Mesenchymal stem cell (in vitro differentiated cells and primary cell): Measurements from ENCODE around the gene ATL2.
A peak's percentile ranks its signal among the peaks of the same experiment; 100 is the strongest.

Experiments used
- DNase-seq: peaks from one replicate; pipeline ENCODE4 v3.0.0-alpha.2; 2013
- H2AFZ ChIP-seq: one replicate; pipeline ENCODE4 v1.6.1; 2013; ENCODE audit warnings: low read depth, mild to moderate bottlenecking, control low read depth, inconsistent platforms, low read length, moderate library complexity
- H2AK5ac ChIP-seq: 2 replicates; pipeline ENCODE4 v1.6.1; 2013; ENCODE audit warnings: low read length, moderate library complexity, mild to moderate bottlenecking, inconsistent platforms; ENCODE audit not compliant: severe bottlenecking
- H2BK120ac ChIP-seq: one replicate; pipeline ENCODE4 v1.6.1; 2013; ENCODE audit warnings: low read depth, mild to moderate bottlenecking, inconsistent platforms, low read length, moderate library complexity
- H2BK12ac ChIP-seq, 2 experiments: one replicate each; pipeline ENCODE4 v1.6.1; 2013; ENCODE audit warnings: inconsistent platforms in 2 of 2, low read length in 2 of 2, mild to moderate bottlenecking in 2 of 2, moderate library complexity in 2 of 2, control low read depth in 1 of 2
- H2BK15ac ChIP-seq: one replicate; pipeline ENCODE4 v1.6.1; 2013; ENCODE audit warnings: mild to moderate bottlenecking, low read depth, inconsistent platforms; ENCODE audit not compliant: poor library complexity, severe bottlenecking
- H2BK5ac ChIP-seq: 2 replicates; pipeline ENCODE4 v1.6.1; 2013; ENCODE audit warnings: low read depth, mild to moderate bottlenecking, low read length, control low read depth, inconsistent platforms; ENCODE audit not compliant: poor library complexity, severe bottlenecking
- H3K14ac ChIP-seq, 2 experiments: one replicate each; pipeline ENCODE4 v1.6.1; 2013; ENCODE audit warnings: inconsistent platforms in 2 of 2, low read length in 2 of 2, control low read depth in 1 of 2, mild to moderate bottlenecking in 1 of 2, moderate library complexity in 1 of 2
- H3K18ac ChIP-seq, 2 experiments: one replicate each; pipeline ENCODE4 v1.6.1; 2013; ENCODE audit warnings: inconsistent platforms in 2 of 2, low read length in 2 of 2, control low read depth in 1 of 2, low read depth in 1 of 2, mild to moderate bottlenecking in 1 of 2
- H3K23ac ChIP-seq, 2 experiments: one replicate each; pipeline ENCODE4 v1.6.1; 2013; ENCODE audit warnings: inconsistent platforms in 2 of 2, low read length in 2 of 2, mild to moderate bottlenecking in 2 of 2, moderate library complexity in 2 of 2, control low read depth in 1 of 2
- H3K27ac ChIP-seq: 2 replicates; pipeline ENCODE4 v1.5.1; 2013; ENCODE audit warnings: mild to moderate bottlenecking, moderate library complexity, low read length, control low read depth, inconsistent platforms; ENCODE audit not compliant: poor library complexity, severe bottlenecking
- H3K27me3 ChIP-seq, 2 experiments: 2 replicates each; pipeline versions ENCODE4 v1.6.1 to v1.7.0; 2013; ENCODE audit warnings: low read length in 2 of 2, mild to moderate bottlenecking in 2 of 2, moderate library complexity in 2 of 2, control low read depth in 1 of 2, inconsistent platforms in 1 of 2; ENCODE audit not compliant: control insufficient read depth in 1 of 2, insufficient read depth in 1 of 2
- H3K36me3 ChIP-seq, 2 experiments: 2 replicates each; pipeline versions ENCODE4 v1.6.1 to v1.7.0; 2013; ENCODE audit warnings: low read length in 2 of 2, control low read depth in 1 of 2, inconsistent platforms in 1 of 2, low read depth in 1 of 2, mild to moderate bottlenecking in 1 of 2; ENCODE audit not compliant: insufficient read depth in 2 of 2, control insufficient read depth in 1 of 2
- H3K4ac ChIP-seq, 2 experiments: one replicate each; pipeline ENCODE4 v1.6.1; 2013; ENCODE audit warnings: inconsistent platforms in 2 of 2, low read length in 2 of 2, mild to moderate bottlenecking in 2 of 2, moderate library complexity in 2 of 2, control low read depth in 1 of 2, low read depth in 1 of 2
- H3K4me1 ChIP-seq: 2 replicates; pipeline ENCODE4 v1.6.1; 2013; ENCODE audit warnings: low read depth, low read length, control low read depth; ENCODE audit not compliant: control insufficient read depth, insufficient read depth
- H3K4me2 ChIP-seq: 2 replicates; pipeline ENCODE4 v1.6.1; 2013; ENCODE audit warnings: low read length, mild to moderate bottlenecking, inconsistent platforms; ENCODE audit not compliant: poor library complexity, severe bottlenecking
- H3K4me3 ChIP-seq, 2 experiments: 2 replicates each; pipeline versions ENCODE4 v1.5.1 to v1.7.0; 2013; ENCODE audit warnings: low read length in 2 of 2, mild to moderate bottlenecking in 2 of 2, control low read depth in 1 of 2, low read depth in 1 of 2; ENCODE audit not compliant: insufficient read depth in 1 of 2
- H3K79me1 ChIP-seq: replicated peaks from 2 replicates; pipeline ENCODE4 v1.6.1; 2013; ENCODE audit warnings: mild to moderate bottlenecking, control low read depth, low read length, inconsistent platforms; ENCODE audit not compliant: poor library complexity, severe bottlenecking
- H3K9ac ChIP-seq: 2 replicates; pipeline ENCODE4 v1.7.0; 2013; ENCODE audit warnings: mild to moderate bottlenecking, low read length, moderate library complexity
- H3K9me3 ChIP-seq: 2 replicates; pipeline ENCODE4 v1.7.0; 2013; ENCODE audit warnings: mild to moderate bottlenecking, low read length; ENCODE audit not compliant: control insufficient read depth
- H4K8ac ChIP-seq: one replicate; pipeline ENCODE4 v1.6.1; 2013; ENCODE audit warnings: inconsistent platforms, mild to moderate bottlenecking, low read length, moderate library complexity
- H4K91ac ChIP-seq: one replicate; pipeline ENCODE4 v1.6.1; 2013; ENCODE audit warnings: mild to moderate bottlenecking, low read length, inconsistent platforms
- WGBS: methylation state at CpG from one replicate; pipeline ENCODE4 v1.1.7; 2013; ENCODE audit warnings: mixed read lengths; 5-methylcytosine and 5-hydroxymethylcytosine counted together

Gene ATL2

DNA sequence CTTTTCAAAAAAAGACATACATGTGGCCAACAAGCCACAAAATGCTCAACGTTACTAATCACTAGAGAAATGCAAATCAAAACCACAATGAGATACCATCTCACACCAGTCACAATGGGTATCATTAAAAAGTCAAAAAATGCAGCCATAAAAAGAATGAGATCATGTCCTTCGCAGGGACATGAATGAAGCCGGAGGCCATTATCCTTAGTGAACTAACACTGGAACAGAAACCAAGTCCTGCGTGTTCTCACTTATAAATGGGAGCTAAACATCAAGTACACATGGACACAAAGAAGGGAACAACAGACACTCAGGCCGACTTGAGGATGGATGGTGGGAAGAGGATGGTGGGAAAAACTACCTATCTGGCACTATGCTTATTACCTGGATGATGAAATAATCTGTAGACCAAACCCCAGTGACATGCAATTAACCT is 17.8 kb upstream of the ATL2 start:
- no peak overlapping the region for H2AK5ac ChIP-seq
- no peak overlapping the region for H3K4me2 ChIP-seq
- H4K8ac ChIP-seq: no peak overlapping the region
- no peak overlapping the region for H2BK120ac ChIP-seq
- H3K27me3 ChIP-seq: peaks cover 27 to 32% of the 10 kb centered on the region in 2 experiments
- H3K14ac ChIP-seq: no peak overlapping the region
- 50% methylated on average over 3 of the region's 5 CpGs for WGBS
- no peaks in the 10 kb centered on the region for H3K79me1 ChIP-seq
- H2AFZ ChIP-seq: no peak overlapping the region
- no peaks in the 10 kb centered on the region for H3K9me3 ChIP-seq
- H3K4me3 ChIP-seq: no peak overlapping the region
- H2BK5ac ChIP-seq: no peak overlapping the region
- H2BK15ac ChIP-seq: no peak overlapping the region
- no peak overlapping the region for H3K9ac ChIP-seq
- peak; percentile 72 for DNase-seq
- H3K27ac ChIP-seq: no peak overlapping the region
- H3K18ac ChIP-seq: no peak overlapping the region
- no peak overlapping the region for H3K4ac ChIP-seq
- H2BK12ac ChIP-seq: no peak overlapping the region
- peaks cover 2% of the 10 kb centered on the region for H3K4me1 ChIP-seq
- no peaks in the 10 kb centered on the region for H3K36me3 ChIP-seq
- no peak overlapping the region for H3K23ac ChIP-seq
- no peak overlapping the region for H4K91ac ChIP-seq

- H3K14ac ChIP-seq: no peak overlapping the region
- H2AK5ac ChIP-seq: no peak overlapping the region
- H2BK120ac ChIP-seq: no peak overlapping the region
- H3K4ac ChIP-seq: no peak overlapping the region
- DNase-seq: no peak
- no peak overlapping the region for H4K8ac ChIP-seq
- no peak overlapping the region for H3K18ac ChIP-seq
- H3K9ac ChIP-seq: no peak overlapping the region
- no peaks in the 10 kb centered on the region for H3K36me3 ChIP-seq
- no peak overlapping the region for H3K27ac ChIP-seq
- 90% methylated on average over 2 of the region's 2 CpGs for WGBS
- no peaks in the 10 kb centered on the region for H3K79me1 ChIP-seq
- H2AFZ ChIP-seq: no peak overlapping the region
- no peaks in the 10 kb centered on the region for H3K9me3 ChIP-seq
- H3K4me2 ChIP-seq: no peak overlapping the region
- no peak overlapping the region for H3K23ac ChIP-seq
- H2BK5ac ChIP-seq: peak overlapping the region; percentile 5
- no peak overlapping the region for H2BK12ac ChIP-seq
- no peak overlapping the region for H2BK15ac ChIP-seq
- no peak overlapping the region for H4K91ac ChIP-seq
- H3K27me3 ChIP-seq: peaks cover 36 to 38% of the 10 kb centered on the region in 2 experiments
- peaks cover 2% of the 10 kb centered on the region for H3K4me1 ChIP-seq
- H3K4me3 ChIP-seq: no peak overlapping the region
These were observed 17.0 kb upstream of the ATL2 start for GRCh38 chr2:38394041-38394440.

GRCh38 chr2:38390947-38391346 is 13.9 kb upstream of the ATL2 start:
- H3K27me3 ChIP-seq: peaks cover 39 to 41% of the 10 kb centered on the region in 2 experiments
- H3K23ac ChIP-seq: no peak overlapping the region
- H3K4me2 ChIP-seq: no peak overlapping the region
- no peak overlapping the region for H2BK120ac ChIP-seq
- no peak overlapping the region for H3K4me3 ChIP-seq
- H3K9ac ChIP-seq: no peak overlapping the region
- no peak overlapping the region for H4K91ac ChIP-seq
- no peaks in the 10 kb centered on the region for H3K36me3 ChIP-seq
- H2BK5ac ChIP-seq: no peak overlapping the region
- no peak overlapping the region for H3K27ac ChIP-seq
- no peak overlapping the region for H2AK5ac ChIP-seq
- no peak for DNase-seq
- H2BK12ac ChIP-seq: no peak overlapping the region
- no peak overlapping the region for H3K4ac ChIP-seq
- peaks cover 2% of the 10 kb centered on the region for H3K4me1 ChIP-seq
- no peak overlapping the region for H2BK15ac ChIP-seq
- H3K14ac ChIP-seq: no peak overlapping the region
- H3K79me1 ChIP-seq: no peaks in the 10 kb centered on the region
- WGBS: 98% methylated on average over 3 of the region's 3 CpGs
- H2AFZ ChIP-seq: peak overlapping the region; percentile 67
- no peak overlapping the region for H4K8ac ChIP-seq
- no peaks in the 10 kb centered on the region for H3K9me3 ChIP-seq
- no peak overlapping the region for H3K18ac ChIP-seq

DNA sequence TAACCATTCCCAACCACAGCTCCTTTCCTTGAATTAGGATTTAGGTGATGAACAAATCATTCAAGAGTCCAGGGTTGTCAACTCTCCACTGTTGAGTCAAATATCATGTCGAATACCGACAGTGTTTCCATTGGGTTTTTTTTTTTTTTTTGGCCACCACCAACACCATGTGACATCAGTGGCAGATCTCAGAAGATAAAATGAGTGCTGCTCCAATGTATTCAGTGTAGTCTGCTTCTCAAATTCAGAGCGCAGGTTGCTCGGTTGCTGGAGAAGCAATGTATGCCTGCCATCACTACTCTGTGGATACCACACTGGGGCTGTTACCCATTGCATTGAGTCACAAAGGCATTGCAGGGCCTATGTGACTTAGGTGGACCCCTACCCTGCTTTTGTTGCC is 10.8 kb upstream of the ATL2 start:
- Histone ChIP-seq H2BK120ac (no peak overlapping the region), H3K4ac (no peak overlapping the region), H4K8ac (no peak overlapping the region), H3K36me3 (no peaks in the 10 kb centered on the region), H3K4me3 (no peak overlapping the region), H4K91ac (no peak overlapping the region), H3K4me1 (no peaks in the 10 kb centered on the region), H2AK5ac (no peak overlapping the region), H3K9ac (no peak overlapping the region), H2BK12ac (no peak overlapping the region), H3K27me3 (peaks cover 32 to 34% of the 10 kb centered on the region in 2 experiments), H3K4me2 (no peak overlapping the region), H3K79me1 (no peaks in the 10 kb centered on the region), H3K18ac (no peak overlapping the region), H2BK15ac (no peak overlapping the region), H3K23ac (no peak overlapping the region), H2AFZ (no peak overlapping the region), H2BK5ac (no peak overlapping the region), H3K27ac (no peak overlapping the region), H3K14ac (no peak overlapping the region), H3K9me3 (no peaks in the 10 kb centered on the region)
- no peak for DNase-seq
- WGBS: 96% methylated on average over 4 of the region's 4 CpGs
